Stimulated activated CD4-positive, alpha-beta T cell treated with anti-CD3 and anti-CD28 coated beads, TNF-alpha, amount 100 ng/mL, for 24 hours (primary cell): ENCODE measurements around the gene NHERF1.
A peak's percentile ranks its signal among the peaks of the same experiment; 100 is the strongest.

ENCODE experiments used
- DNase-seq, 3 experiments: peaks; one replicate each; pipeline ENCODE4 v3.0.0-alpha.2; 2020; ENCODE audit warnings: low read depth in 3 of 3

Gene NHERF1

GRCh38 chr17:74732042-74732867, 16.2 kb upstream of the NHERF1 start:
- DNase-seq, result no peak

GRCh38 chr17:74733365-74734122, 14.9 kb upstream of the NHERF1 start:
- no peak for DNase-seq

DNA sequence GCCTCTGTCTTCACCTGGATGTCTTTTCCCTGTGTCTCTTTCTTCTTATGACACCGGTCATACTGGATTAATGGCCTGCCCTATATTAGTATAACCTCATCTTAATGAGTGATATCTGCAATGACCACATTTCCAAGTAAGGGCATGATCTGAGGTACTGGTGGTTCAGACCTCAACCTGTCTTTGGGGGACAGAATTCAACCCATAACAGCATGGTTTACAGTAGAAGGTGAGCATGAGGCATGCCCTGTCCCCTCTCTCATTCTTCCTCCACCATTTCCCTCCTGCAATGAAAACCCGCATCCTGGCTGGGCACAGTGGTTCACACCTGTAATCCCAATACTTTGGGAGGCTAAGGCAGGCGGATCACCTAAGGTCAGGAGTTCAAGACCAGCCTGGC, 14.2 kb upstream of the NHERF1 start:
- DNase-seq, result no peak

- DNase-seq, result no peak
Observed at GRCh38 chr17:74736513-74737298, 11.7 kb upstream of the NHERF1 start, which contains the start of gene RAB37. RAB37 (plus strand) TSS chr17:74737256; CDS start chr17:74737273, 17 bp downstream.

DNA sequence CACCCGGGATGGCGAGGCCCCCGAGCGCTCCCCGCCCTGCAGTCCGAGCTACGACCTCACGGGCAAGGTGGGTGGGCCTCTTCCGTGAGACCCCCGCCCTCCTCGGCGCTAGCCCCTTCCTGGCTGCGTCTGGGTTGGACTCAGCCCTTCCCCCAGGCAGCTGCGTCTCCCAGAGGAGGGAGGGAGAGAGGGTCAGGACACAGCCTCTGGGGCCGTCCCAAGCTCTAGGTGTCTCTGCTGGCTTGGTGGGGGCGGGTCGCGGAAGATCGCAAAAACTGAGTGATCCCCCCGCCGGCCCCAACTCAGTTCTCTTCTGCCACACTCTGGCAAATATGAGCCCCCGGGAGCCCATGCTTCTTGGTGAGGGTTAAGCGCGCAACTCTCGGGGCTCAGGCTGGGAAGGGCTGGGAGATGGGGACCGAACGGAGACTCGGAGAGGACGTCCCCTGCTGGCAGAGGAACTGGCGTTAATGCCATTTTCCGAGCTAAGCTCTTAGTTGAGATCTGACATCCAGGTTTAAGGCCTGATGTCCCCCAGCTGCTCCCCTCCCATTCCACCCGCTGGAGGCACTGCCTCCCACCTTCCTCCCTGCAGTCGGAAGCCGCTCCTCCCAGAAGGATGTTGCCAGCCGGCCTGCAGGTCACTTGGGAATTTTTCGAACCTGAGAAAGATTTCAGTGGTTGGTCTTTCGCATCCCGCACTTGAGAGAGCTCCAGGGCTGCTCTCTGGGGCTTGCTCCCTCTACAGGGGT, 11.0 kb upstream of the NHERF1 start:
- no peak for DNase-seq

- peak in 1 of 3 experiments; percentile 77 for DNase-seq
Observed at GRCh38 chr17:74738051-74738996, 10.1 kb upstream of the NHERF1 start.

DNA sequence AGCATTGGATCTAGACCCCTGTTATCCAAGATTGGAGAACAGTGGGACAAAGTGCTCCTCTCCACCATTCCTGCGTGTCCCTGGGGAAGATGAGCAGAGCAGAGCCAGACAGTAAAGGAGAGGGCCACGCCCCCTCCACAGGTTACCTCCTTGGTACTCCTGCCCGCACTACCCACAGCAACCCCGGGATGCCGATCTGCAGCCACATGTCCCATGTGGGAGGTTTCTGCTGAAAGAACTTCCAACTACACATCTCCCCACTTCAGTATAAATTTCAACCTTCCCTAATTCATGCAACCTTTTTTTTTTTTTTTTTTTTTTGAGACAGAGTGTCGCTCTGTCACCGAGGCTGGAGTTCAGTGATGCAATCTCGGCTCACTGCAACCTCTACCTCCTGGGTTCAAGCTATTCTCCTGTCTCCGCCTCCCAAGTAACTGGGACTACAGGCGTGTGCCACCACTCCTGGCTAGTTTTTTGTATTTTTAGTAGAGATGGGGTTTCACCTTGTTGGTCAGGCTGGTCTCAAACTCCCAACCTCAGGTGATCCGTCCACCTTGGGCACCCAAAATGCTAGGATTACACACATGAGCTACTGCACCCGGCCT, 9.1 kb upstream of the NHERF1 start:
- DNase-seq, result no peak

- no peak for DNase-seq
Observed at GRCh38 chr17:74740173-74740572, 8.3 kb upstream of the NHERF1 start.

GRCh38 chr17:74740641-74741387, 7.6 kb upstream of the NHERF1 start:
- no peak for DNase-seq

DNA sequence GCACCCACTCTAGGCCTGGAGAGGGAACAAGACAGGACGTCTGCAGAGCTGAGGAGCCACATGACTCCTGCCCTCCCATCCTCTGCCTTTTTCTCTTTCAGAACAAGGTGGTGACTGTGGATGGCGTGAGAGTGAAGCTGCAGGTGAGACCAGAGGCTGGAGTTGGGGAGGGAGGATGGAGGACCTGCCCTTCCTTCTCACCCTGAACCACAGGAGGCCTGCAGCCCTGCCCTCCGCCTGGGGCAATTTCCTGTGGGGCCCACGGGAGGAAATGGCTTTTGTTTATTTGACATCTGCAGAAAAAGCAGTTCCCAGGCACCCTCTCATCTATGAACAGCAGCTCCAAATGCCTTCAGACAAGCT, 6.3 kb upstream of the NHERF1 start:
- DNase-seq, result no peak

- no peak for DNase-seq
Observed at GRCh38 chr17:74742978-74743545, 5.4 kb upstream of the NHERF1 start.

DNA sequence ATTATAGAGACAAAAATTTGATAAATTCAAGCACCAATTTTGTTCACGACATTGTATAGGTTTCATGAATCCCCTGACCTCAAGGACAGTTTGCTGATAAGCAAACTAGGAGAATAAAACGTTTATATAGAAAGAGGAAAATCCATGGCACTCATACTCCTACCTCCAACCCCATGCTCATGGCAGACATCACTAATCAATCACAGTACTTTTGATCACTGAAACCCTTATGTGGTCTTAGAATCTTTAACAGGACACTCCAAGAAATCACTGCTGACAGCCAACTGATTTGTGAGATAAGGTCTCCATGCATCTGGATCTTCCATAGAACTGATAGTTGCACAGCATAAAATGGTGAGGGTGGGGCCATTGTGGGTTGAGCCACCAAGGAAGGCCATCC, 4.7 kb upstream of the NHERF1 start:
- no peak for DNase-seq

- DNase-seq, result no peak
Observed at GRCh38 chr17:74744349-74744713, 4.1 kb upstream of the NHERF1 start.

GRCh38 chr17:74744714-74745547, 3.5 kb upstream of the NHERF1 start:
- peak; percentile 72 to 82 (median 76) for DNase-seq

DNA sequence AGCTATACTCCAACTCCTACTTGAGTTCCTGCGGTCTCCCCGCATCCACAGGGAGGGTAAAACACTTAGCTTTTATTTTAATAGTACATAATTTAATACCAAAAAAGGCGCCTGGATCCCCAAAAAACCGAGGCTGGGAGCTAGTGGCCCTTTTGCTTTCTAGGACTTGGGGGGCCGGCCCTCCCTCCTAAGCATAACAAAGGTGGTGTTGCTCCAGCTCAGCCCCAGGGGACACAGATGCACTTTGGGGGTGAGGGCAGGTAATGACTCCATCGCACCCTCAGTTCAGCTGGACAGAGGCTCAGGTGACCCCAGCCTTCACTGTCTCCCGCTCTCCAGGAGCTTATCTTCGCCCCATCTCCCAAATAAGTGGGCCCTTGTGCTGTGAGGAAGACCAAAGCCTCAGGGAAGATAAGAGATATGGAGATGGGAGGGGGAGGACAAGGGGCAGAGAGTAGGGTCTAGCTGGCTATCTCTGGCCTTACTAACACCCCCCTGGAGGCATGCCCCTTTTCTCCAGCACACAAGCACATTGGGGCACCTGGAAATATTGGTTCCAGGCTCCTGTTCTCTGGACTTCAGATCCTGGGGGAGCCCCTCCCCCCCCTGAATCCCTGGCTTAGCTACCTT, 2.8 kb upstream of the NHERF1 start:
- DNase-seq, result no peak

DNA sequence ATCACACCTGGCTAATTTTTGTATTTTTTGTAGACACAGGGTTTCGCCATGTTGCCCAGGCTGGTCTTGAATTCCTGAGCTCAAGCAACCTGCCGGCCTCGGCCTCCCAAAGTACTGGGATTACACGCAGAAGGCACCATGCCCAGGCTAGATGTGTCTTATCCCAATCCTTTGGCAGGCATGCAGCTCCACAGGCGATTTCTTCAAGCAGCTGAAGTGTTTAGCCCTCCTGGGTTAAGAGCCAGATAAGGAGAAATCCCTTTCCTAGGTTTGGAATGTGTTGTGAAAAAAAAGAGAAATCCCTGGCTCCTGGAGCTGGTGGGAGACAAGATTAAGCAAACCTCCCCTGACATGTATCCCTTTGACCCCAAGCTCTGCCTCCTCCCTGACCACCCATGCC, 2.1 kb upstream of the NHERF1 start:
- DNase-seq, result no peak

- DNase-seq, result no peak
Observed at GRCh38 chr17:74746922-74747321, 1.5 kb upstream of the NHERF1 start.

DNA sequence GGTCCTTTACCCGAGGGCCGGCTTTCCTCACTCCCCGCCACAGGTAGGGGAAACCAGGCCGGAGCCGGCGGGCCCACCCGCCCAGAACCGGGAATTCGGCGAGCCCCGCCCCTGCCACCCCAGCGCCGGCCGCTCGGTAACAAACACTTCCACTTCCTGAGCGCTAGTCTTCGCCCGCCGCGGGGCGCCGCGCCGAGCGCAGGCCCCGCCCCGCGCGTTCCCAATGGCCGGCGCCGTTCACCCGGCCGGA, 224 bp upstream of the NHERF1 start:
- DNase-seq, result no peak
